Activated T-cell treated with anti-CD3 and anti-CD28 coated beads, Interleukin-2, amount 50 U/mL, for 72 hours (primary cell): Measurements from ENCODE around the gene ARHGEF11. TPM values are rescaled to one million over a fixed set of nuclear protein-coding genes. Genes with fewer than 3 reads are reported as not detected.

Experiments used
- ATAC-seq, 2 donors: fragments of 150-1000 bp; cut with Tn5 transposase; replicated peaks in 1 of 2; 2 replicates each; pipeline ENCODE4 v1.10.0; 2021; ENCODE audit warnings: moderate library complexity in 2 of 2, mild to moderate bottlenecking in 1 of 2
- DNase-seq, 2 donors: peaks; one replicate each; pipeline ENCODE4 v3.0.0; 2021 to 2022; ENCODE audit warnings: mixed read lengths in 1 of 2
- H3K27ac Mint-ChIP-seq: one replicate; pipeline ENCODE4 v1.8.0; 2022; ENCODE audit warnings: mild to moderate bottlenecking, moderate library complexity, mixed read lengths
- H3K27me3 Mint-ChIP-seq: one replicate; pipeline ENCODE4 v1.8.0; 2022; ENCODE audit warnings: low read depth, mixed read lengths
- H3K36me3 Mint-ChIP-seq, 2 donors: one replicate each; pipeline ENCODE4 v1.8.0; 2022; ENCODE audit warnings: mixed read lengths in 2 of 2, mild to moderate bottlenecking in 1 of 2; ENCODE audit not compliant: insufficient read depth in 2 of 2
- H3K4me1 Mint-ChIP-seq: one replicate; pipeline ENCODE4 v1.8.0; 2022; ENCODE audit warnings: low read depth, mixed read lengths
- H3K4me3 Mint-ChIP-seq, 2 donors: one replicate each; pipeline ENCODE4 v1.8.0; 2022; ENCODE audit warnings: mild to moderate bottlenecking in 2 of 2, mixed read lengths in 2 of 2, moderate library complexity in 2 of 2
- H3K9me3 Mint-ChIP-seq, 2 donors: one replicate each; pipeline ENCODE4 v1.8.0; 2022; ENCODE audit warnings: mixed read lengths in 2 of 2
- total RNA-seq, 2 donors: library from RNA; stranded (reverse); gene quantifications; one replicate each; pipeline ENCODE4 v1.2.3, GENCODE V29; 2022

ARHGEF11 gene
- total RNA-seq, 2 donors from 2014 or later, result 4.0 to 5.2 TPM

- Mint-ChIP-seq H3K36me3 (no peaks in the 10 kb centered on the region), H3K4me3 (no peak overlapping the region), H3K9me3 (no peaks in the 10 kb centered on the region), H3K27me3 (peaks cover 6% of the 10 kb centered on the region), H3K27ac (no peak overlapping the region), H3K4me1 (peaks cover 12% of the 10 kb centered on the region)
- ATAC-seq (peak; percentile 44 to 58), DNase-seq (no peak)
Measured at GRCh38 chr1:156987715-156988114, 57.8 kb downstream of the ARHGEF11 start.

DNA sequence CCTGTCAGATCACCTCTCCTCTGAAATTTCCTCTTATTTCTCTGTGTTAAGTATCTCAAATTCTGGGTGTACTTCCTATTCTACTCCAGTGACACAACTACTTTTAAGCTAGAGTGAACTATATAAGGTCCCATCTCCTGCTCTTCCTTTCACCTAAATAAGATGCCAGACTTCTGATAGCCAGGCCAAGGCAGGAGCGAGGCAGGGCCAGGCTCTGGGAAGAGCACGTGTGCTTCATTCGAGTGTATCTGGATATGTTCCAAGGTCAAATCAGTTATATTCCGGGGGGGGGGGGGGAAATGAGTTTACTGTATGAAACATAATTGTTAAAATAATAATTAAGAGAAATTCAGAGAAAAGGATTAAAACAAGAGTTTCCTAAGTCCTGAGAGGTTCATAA, 65.0 kb downstream of the ARHGEF11 start:
- Mint-ChIP-seq H3K4me1 (no peaks in the 10 kb centered on the region), H3K27me3 (peaks cover 20% of the 10 kb centered on the region), H3K36me3 (no peaks in the 10 kb centered on the region), H3K4me3 (no peak overlapping the region), H3K9me3 (no peaks in the 10 kb centered on the region), H3K27ac (no peak overlapping the region)
- ATAC-seq (no peak), DNase-seq (no peak)

GRCh38 chr1:156975084-156975483, 70.5 kb downstream of the ARHGEF11 start:
- Mint-ChIP-seq H3K36me3 (no peaks in the 10 kb centered on the region), H3K4me1 (no peaks in the 10 kb centered on the region), H3K27ac (no peak overlapping the region), H3K4me3 (no peak overlapping the region), H3K27me3 (peaks cover 16% of the 10 kb centered on the region), H3K9me3 (no peaks in the 10 kb centered on the region)
- no peak for ATAC-seq
- no peak for DNase-seq

DNA sequence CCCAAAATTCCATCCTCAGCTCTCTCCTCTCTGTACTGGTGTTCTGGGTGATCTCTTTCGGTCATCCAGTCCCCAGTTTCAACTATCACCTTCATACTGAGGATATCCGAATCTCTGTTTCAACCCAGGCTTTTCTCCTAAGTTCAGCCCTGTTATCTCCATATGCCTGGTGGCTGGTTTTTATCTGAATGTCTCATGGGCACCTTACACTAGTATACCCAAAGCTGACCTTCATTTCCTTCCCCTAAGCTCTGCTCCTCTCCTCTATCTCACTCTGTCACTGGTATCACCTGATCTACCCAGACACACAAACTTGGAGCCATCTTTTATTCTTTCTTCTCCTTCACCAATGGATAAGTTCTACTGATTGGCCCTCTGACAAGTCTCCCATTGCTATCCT, 72.1 kb downstream of the ARHGEF11 start:
- no peaks in the 10 kb centered on the region for H3K36me3 Mint-ChIP-seq
- no peaks in the 10 kb centered on the region for H3K9me3 Mint-ChIP-seq
- H3K27me3 Mint-ChIP-seq, result peaks cover 16% of the 10 kb centered on the region
- no peak for DNase-seq
- H3K4me3 Mint-ChIP-seq, result no peak overlapping the region
- no peak overlapping the region for H3K27ac Mint-ChIP-seq
- H3K4me1 Mint-ChIP-seq, result no peaks in the 10 kb centered on the region
- no peak for ATAC-seq

DNA sequence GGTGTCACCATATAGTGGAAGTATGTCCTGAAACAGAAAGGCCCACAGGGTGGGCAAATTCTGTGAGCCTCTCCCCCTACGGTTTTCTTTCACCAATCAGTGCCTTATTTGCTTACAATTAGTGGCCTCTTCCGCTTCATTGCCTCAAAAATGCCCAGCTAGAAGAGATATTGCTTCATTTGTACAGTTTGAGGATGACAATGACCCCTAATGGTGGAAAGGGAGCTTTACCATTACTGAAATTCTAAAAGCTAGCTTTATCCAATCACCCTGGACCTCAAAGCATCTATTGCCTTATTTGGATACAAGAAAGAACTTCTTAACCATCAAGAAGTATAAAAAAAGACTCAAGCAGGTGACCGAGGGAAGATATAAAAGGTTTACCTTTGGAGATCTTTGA, 75.5 kb downstream of the ARHGEF11 start:
- ATAC-seq, result no peak

GRCh38 chr1:156969496-156969895, 76.0 kb downstream of the ARHGEF11 start:
- Mint-ChIP-seq H3K27me3 (no peaks in the 10 kb centered on the region), H3K4me3 (no peak overlapping the region), H3K27ac (no peak overlapping the region), H3K36me3 (no peaks in the 10 kb centered on the region), H3K4me1 (peaks cover under 1% of the 10 kb centered on the region), H3K9me3 (no peaks in the 10 kb centered on the region)
- ATAC-seq (no peak), DNase-seq (no peak)

More for the DNA sequence above, 75.5 kb downstream of the ARHGEF11 start:
- no peak overlapping the region for H3K4me3 Mint-ChIP-seq
- H3K9me3 Mint-ChIP-seq, result no peaks in the 10 kb centered on the region
- peaks cover 5% of the 10 kb centered on the region for H3K27me3 Mint-ChIP-seq
- DNase-seq, result no peak
- H3K36me3 Mint-ChIP-seq, result no peaks in the 10 kb centered on the region
- no peak overlapping the region for H3K27ac Mint-ChIP-seq
- no peaks in the 10 kb centered on the region for H3K4me1 Mint-ChIP-seq

GRCh38 chr1:156964441-156964840, 81.1 kb downstream of the ARHGEF11 start:
- peaks cover 33% of the 10 kb centered on the region for H3K4me1 Mint-ChIP-seq
- DNase-seq (no peak), ATAC-seq (no peak)
- no peaks in the 10 kb centered on the region for H3K9me3 Mint-ChIP-seq
- H3K27ac Mint-ChIP-seq, result no peak overlapping the region
- peak overlapping the region in 1 of 2 donors; percentile 70 for H3K4me3 Mint-ChIP-seq
- no peaks in the 10 kb centered on the region for H3K36me3 Mint-ChIP-seq
- no peaks in the 10 kb centered on the region for H3K27me3 Mint-ChIP-seq

GRCh38 chr1:156963621-156964020, 81.9 kb downstream of the ARHGEF11 start:
- H3K27ac Mint-ChIP-seq, result peak overlapping the region; percentile 11
- H3K27me3 Mint-ChIP-seq, result no peaks in the 10 kb centered on the region
- H3K4me1 Mint-ChIP-seq, result peaks cover 33% of the 10 kb centered on the region
- peak; percentile 19 to 37 for DNase-seq
- H3K9me3 Mint-ChIP-seq, result no peaks in the 10 kb centered on the region
- ATAC-seq, result peak in 1 of 2 donors; percentile 71
- H3K36me3 Mint-ChIP-seq, result no peaks in the 10 kb centered on the region
- peak overlapping the region; percentile 66 to 70 for H3K4me3 Mint-ChIP-seq

DNA sequence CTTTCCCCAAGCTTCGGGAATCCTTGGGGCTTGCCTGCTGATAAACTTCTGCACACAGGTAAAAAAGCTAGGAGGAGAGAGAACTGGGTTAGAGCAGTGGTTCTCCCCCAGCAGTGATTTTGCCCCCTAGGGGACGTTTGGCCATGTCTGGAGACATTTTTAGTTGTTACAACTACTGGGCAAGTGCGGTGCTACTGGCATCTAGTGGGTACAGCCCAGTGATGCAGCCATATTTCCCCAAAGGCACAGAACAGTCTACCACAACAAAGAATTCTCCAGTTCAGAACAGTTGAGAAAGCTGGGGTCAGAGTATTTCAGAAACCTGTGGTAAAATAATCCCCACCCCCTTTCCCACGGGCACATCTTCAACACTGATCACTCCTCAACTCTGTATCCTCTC, 83.8 kb downstream of the ARHGEF11 start:
- Mint-ChIP-seq H3K36me3 (no peaks in the 10 kb centered on the region), H3K9me3 (no peaks in the 10 kb centered on the region), H3K4me3 (no peak overlapping the region), H3K27me3 (no peaks in the 10 kb centered on the region), H3K4me1 (peaks cover 33% of the 10 kb centered on the region), H3K27ac (no peak overlapping the region)
- ATAC-seq (peak; percentile 80 to 91), DNase-seq (peak; percentile 45 to 55)

DNA sequence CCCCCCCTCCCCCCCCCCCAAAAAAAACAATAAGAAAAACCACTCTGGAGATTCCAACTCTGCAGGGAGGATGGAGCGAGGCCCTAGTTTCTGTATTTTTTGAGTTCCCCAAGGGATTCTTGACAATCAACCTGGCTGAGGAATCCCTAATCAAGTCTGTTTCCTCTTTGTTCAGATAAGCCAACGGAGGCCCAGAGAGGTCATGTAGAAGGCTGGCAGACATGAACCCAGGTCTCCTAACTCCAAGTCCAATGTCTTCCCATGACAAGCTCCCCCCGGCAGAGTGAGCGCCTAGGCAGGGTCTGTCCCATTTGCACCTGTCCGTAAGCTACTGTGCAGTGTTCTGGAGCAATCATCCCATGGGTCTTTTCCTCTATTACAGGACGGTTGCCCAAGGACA, 85.6 kb downstream of the ARHGEF11 start:
- DNase-seq (no peak), ATAC-seq (no peak)
- Mint-ChIP-seq H3K36me3 (no peaks in the 10 kb centered on the region), H3K27me3 (no peaks in the 10 kb centered on the region), H3K27ac (no peak overlapping the region), H3K9me3 (no peaks in the 10 kb centered on the region), H3K4me1 (peaks cover 33% of the 10 kb centered on the region), H3K4me3 (no peak overlapping the region)

- no peak overlapping the region for H3K4me3 Mint-ChIP-seq
- no peak overlapping the region for H3K27ac Mint-ChIP-seq
- no peaks in the 10 kb centered on the region for H3K9me3 Mint-ChIP-seq
- DNase-seq (no peak), ATAC-seq (no peak)
- H3K27me3 Mint-ChIP-seq, result no peaks in the 10 kb centered on the region
- no peaks in the 10 kb centered on the region for H3K36me3 Mint-ChIP-seq
- H3K4me1 Mint-ChIP-seq, result peaks cover 32% of the 10 kb centered on the region
Measured at GRCh38 chr1:156959414-156959813, 86.1 kb downstream of the ARHGEF11 start.

DNA sequence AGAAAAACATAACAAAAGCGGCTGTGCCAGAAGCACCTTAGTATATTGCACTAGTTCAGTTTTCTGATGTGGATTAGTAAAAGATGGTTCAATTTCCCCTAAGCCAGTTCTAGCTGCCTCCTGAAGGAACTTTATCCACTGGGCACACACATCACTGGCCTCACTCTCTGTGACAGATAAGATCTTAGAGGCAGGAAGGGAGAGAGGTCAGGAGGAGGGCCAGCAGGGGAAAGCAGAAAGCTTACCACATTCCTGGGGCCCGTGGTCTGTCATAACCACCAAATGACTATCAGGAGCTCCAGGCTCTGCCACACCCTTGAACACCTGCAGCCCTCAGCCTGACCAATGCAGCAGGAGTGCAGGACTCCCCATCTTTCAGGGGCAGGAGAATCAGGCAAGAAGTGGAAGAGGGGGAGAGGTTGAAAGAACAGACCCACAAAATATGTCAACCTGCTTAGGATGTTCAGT, 87.3 kb downstream of the ARHGEF11 start:
- no peak overlapping the region for H3K27ac Mint-ChIP-seq
- H3K9me3 Mint-ChIP-seq, result no peaks in the 10 kb centered on the region
- peaks cover 20% of the 10 kb centered on the region for H3K4me1 Mint-ChIP-seq
- H3K27me3 Mint-ChIP-seq, result no peaks in the 10 kb centered on the region
- H3K4me3 Mint-ChIP-seq, result no peak overlapping the region
- H3K36me3 Mint-ChIP-seq, result no peaks in the 10 kb centered on the region
- ATAC-seq (no peak), DNase-seq (no peak)

DNA sequence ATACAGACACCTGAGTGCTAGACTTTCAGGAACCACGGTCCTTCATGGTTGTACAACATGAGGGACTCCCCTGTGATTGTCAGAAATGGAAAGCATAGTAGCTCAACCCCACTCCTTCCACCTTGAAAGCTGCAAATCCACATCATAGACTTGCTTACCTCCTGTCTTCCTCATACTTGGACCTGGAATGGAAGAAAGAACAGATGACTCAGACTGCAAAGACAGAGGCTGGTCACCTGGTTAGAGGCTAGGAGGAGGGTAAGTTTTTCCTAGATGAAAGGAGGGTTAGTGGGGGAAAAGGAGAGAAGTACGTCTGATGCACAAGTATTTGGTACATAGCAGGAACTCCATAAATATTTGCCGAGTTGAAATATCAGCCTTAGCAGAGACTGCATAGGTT, 87.9 kb downstream of the ARHGEF11 start:
- DNase-seq (no peak), ATAC-seq (no peak)
- no peak overlapping the region for H3K4me3 Mint-ChIP-seq
- no peaks in the 10 kb centered on the region for H3K27me3 Mint-ChIP-seq
- no peaks in the 10 kb centered on the region for H3K9me3 Mint-ChIP-seq
- H3K36me3 Mint-ChIP-seq, result no peaks in the 10 kb centered on the region
- peaks cover 15% of the 10 kb centered on the region for H3K4me1 Mint-ChIP-seq
- no peak overlapping the region for H3K27ac Mint-ChIP-seq

DNA sequence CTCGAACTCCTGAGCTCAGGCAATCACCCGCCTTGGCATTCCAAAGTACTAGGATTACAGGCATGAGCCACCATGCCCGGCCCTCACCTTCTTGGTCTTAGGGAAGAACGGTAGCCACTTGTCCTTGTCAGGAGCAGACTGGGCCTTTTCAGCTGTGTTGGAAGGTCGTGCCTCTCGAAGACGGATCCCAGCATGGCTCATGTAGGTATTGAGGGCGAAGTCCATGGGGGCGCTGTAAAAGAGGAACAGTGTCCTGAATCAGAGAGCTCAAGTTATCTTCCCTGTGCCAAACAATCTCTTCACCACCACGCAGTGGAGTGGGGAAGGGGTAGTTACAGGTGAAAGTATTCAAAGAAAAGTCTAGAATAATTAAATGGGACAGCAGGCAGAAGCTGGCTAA, 89.2 kb downstream of the ARHGEF11 start:
- H3K4me3 Mint-ChIP-seq, result no peak overlapping the region
- no peaks in the 10 kb centered on the region for H3K27me3 Mint-ChIP-seq
- H3K27ac Mint-ChIP-seq, result no peak overlapping the region
- DNase-seq (no peak), ATAC-seq (no peak)
- H3K36me3 Mint-ChIP-seq, result no peaks in the 10 kb centered on the region
- no peaks in the 10 kb centered on the region for H3K9me3 Mint-ChIP-seq
- peaks cover 5% of the 10 kb centered on the region for H3K4me1 Mint-ChIP-seq
